HG03439 (cell line): ENCODE results near the gene CTNNA2.
A peak's percentile ranks its signal among the peaks of the same experiment; 100 is the strongest.

Experiments
- ATAC-seq: cut with Tn5 transposase; IDR thresholded peaks from one replicate; pipeline ENCODE4 v1.9.1; 2021; ENCODE audit warnings: mild to moderate bottlenecking, moderate library complexity; ENCODE audit not compliant: unreplicated experiment

CTNNA2 gene

GRCh38 chr2:79846878-79847277 lies 334.0 kb downstream of the CTNNA2 start:
- ATAC-seq: no peak

GRCh38 chr2:79849241-79849640 lies 336.4 kb downstream of the CTNNA2 start:
- ATAC-seq: no peak

GRCh38 chr2:79849949-79850348 lies 337.1 kb downstream of the CTNNA2 start:
- no peak for ATAC-seq

- no peak for ATAC-seq
Measured at GRCh38 chr2:79850912-79851311, 338.1 kb downstream of the CTNNA2 start.

- ATAC-seq: no peak
Measured at GRCh38 chr2:79855264-79856006, 342.6 kb downstream of the CTNNA2 start.

- no peak for ATAC-seq
Measured at GRCh38 chr2:79857888-79858287, 345.0 kb downstream of the CTNNA2 start.

- no peak for ATAC-seq
Measured at GRCh38 chr2:79860228-79861058, 347.6 kb downstream of the CTNNA2 start.

GRCh38 chr2:79861059-79861374 lies 348.2 kb downstream of the CTNNA2 start:
- ATAC-seq: no peak

- ATAC-seq: no peak
Measured at GRCh38 chr2:79862756-79863155, 349.9 kb downstream of the CTNNA2 start.

- ATAC-seq: no peak
Measured at GRCh38 chr2:79872656-79873055, 359.8 kb downstream of the CTNNA2 start.

GRCh38 chr2:79874015-79874414 lies 361.2 kb downstream of the CTNNA2 start:
- ATAC-seq: no peak

GRCh38 chr2:79876430-79876829 lies 363.6 kb downstream of the CTNNA2 start:
- ATAC-seq: no peak

- no peak for ATAC-seq
Measured at GRCh38 chr2:79882548-79882947, 369.7 kb downstream of the CTNNA2 start.

GRCh38 chr2:79887747-79888374 lies 375.0 kb downstream of the CTNNA2 start:
- ATAC-seq: peak; percentile 68

- ATAC-seq: no peak
Measured at GRCh38 chr2:79892123-79892522, 379.3 kb downstream of the CTNNA2 start.

GRCh38 chr2:79899196-79899595 lies 386.3 kb downstream of the CTNNA2 start:
- ATAC-seq: no peak

- ATAC-seq: no peak
Measured at GRCh38 chr2:79901161-79901560, 388.3 kb downstream of the CTNNA2 start.

GRCh38 chr2:79903222-79904000 lies 390.6 kb downstream of the CTNNA2 start:
- no peak for ATAC-seq

GRCh38 chr2:79906139-79906890 lies 393.5 kb downstream of the CTNNA2 start:
- no peak for ATAC-seq

GRCh38 chr2:79909521-79909920 lies 396.7 kb downstream of the CTNNA2 start:
- no peak for ATAC-seq
